MCF 10A (cell line): ENCODE results near the gene LCE5A. TPM values are rescaled to one million over a fixed set of nuclear protein-coding genes. Genes with fewer than 3 reads are reported as not detected.
A peak's percentile ranks its signal among the peaks of the same experiment; 100 is the strongest.

Experiments used
- BruUV-seq: library from RNA; stranded (reverse); fragments of 400-500 nt; replicated peaks from 2 replicates; lab custom pipeline; 2021; lab: Mats Ljungman, UMichigan
- CTCF ChIA-PET: fragments of 300-600 bp; sonication (Branson Sonifier 250); formaldehyde crosslinking; extraction: SDS; loops from one replicate; lab custom pipeline; 2021; ENCODE audit warnings: antibody characterized with exemption, inconsistent platforms; lab: Yijun Ruan, JAX
- POLR2A ChIA-PET: fragments of 300-600, 350-650 bp; sonication (Branson Sonifier 250); formaldehyde crosslinking; extraction: SDS; loops from one replicate; lab custom pipeline; 2020; ENCODE audit warnings: antibody characterized with exemption, inconsistent platforms; lab: Yijun Ruan, JAX
- DNase-seq: peaks from one replicate; pipeline ENCODE4 v3.0.0-alpha.2; 2018; ENCODE audit not compliant: unreplicated experiment
- H3K27ac Mint-ChIP-seq: one replicate; pipeline ENCODE4 v1.8.0; 2022; ENCODE audit warnings: mild to moderate bottlenecking, low read depth, mixed read lengths; ENCODE audit not compliant: unreplicated experiment
- H3K27me3 Mint-ChIP-seq: one replicate; pipeline ENCODE4 v1.8.0; 2022; ENCODE audit warnings: mixed read lengths; ENCODE audit not compliant: insufficient read depth, unreplicated experiment
- H3K36me3 Mint-ChIP-seq: one replicate; pipeline ENCODE4 v1.8.0; 2022; ENCODE audit warnings: mild to moderate bottlenecking, moderate library complexity, mixed read lengths; ENCODE audit not compliant: insufficient read depth, unreplicated experiment
- H3K4me1 Mint-ChIP-seq: one replicate; pipeline ENCODE4 v1.8.0; 2022; ENCODE audit warnings: mixed read lengths; ENCODE audit not compliant: insufficient read depth, unreplicated experiment
- H3K4me3 Mint-ChIP-seq: one replicate; pipeline ENCODE4 v1.8.0; 2022; ENCODE audit warnings: mild to moderate bottlenecking, moderate library complexity, mixed read lengths; ENCODE audit not compliant: unreplicated experiment
- H3K9me3 Mint-ChIP-seq: one replicate; pipeline ENCODE4 v1.8.0; 2022; ENCODE audit warnings: mixed read lengths; ENCODE audit not compliant: unreplicated experiment
- intact Hi-C: fragments of 100-400 bp; cut with micrococcal nuclease; formaldehyde crosslinking; loops from 2 replicates; pipeline ENCODE4 v1.14.1; 2022
- total RNA-seq: library from RNA; stranded (reverse); gene quantifications from 2 replicates; pipeline ENCODE4 v1.2.3, GENCODE V29; 2022
- TF ChIP-seq, protein P1 (sequence below): fragments of 200-600 bp; IDR thresholded peaks from one replicate; pipeline ENCODE4 v1.8.0; 2022; ENCODE audit warnings: antibody characterized with exemption, mild to moderate bottlenecking; ENCODE audit not compliant: unreplicated experiment

Gene LCE5A
- total RNA-seq, 1 experiment from 2014 or later = not detected

DNA sequence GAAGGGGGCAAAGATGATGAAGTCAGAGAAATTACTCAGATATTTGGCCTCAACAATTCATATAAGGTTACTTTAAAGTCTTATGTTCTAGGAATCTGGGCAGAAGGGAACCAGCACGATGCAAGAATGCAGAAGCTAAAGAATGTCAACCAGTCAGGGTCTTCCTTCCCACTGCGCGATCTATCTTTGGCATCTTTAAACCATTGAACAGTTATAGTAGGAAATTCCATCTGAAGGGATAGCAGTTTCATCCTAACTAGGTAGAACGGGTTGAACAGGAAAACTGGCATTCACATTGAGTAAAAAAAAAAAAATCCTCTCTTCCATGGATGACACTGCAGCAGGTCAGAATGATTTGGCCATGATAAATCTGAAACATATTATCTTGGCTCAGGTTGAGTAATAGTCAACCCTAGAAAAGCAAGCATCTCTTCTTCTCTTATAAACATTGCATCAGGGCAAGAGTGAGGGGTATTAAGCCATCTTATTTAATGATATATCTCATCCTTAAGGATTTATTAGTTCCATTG lies 10.0 kb downstream of the LCE5A start:
- Mint-ChIP-seq H3K4me1 (peaks cover 15% of the 10 kb centered on the region), H3K27me3 (no peaks in the 10 kb centered on the region), H3K27ac (no peak overlapping the region), H3K4me3 (no peak overlapping the region), H3K36me3 (no peaks in the 10 kb centered on the region), H3K9me3 (peaks cover 8% of the 10 kb centered on the region)
- intact Hi-C loops = no loop called here
- CTCF ChIA-PET = interaction anchor here (0.6 to 3.1 kb wide), 4 partner anchors 13 to 62 kb away, joined by 3 to 16 read pairs (median 4); no protein-coding TSS in a partner anchor
- BruUV-seq = no TSS peak
- DNase-seq = no peak
- POLR2A ChIA-PET = interaction anchor here (0.6 to 1.1 kb wide), 2 partner anchors 18 to 1239 kb away, joined by 3 read pairs; no protein-coding TSS in a partner anchor
- TF ChIP-seq, protein P1, sequence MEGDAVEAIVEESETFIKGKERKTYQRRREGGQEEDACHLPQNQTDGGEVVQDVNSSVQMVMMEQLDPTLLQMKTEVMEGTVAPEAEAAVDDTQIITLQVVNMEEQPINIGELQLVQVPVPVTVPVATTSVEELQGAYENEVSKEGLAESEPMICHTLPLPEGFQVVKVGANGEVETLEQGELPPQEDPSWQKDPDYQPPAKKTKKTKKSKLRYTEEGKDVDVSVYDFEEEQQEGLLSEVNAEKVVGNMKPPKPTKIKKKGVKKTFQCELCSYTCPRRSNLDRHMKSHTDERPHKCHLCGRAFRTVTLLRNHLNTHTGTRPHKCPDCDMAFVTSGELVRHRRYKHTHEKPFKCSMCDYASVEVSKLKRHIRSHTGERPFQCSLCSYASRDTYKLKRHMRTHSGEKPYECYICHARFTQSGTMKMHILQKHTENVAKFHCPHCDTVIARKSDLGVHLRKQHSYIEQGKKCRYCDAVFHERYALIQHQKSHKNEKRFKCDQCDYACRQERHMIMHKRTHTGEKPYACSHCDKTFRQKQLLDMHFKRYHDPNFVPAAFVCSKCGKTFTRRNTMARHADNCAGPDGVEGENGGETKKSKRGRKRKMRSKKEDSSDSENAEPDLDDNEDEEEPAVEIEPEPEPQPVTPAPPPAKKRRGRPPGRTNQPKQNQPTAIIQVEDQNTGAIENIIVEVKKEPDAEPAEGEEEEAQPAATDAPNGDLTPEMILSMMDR = no peak

DNA sequence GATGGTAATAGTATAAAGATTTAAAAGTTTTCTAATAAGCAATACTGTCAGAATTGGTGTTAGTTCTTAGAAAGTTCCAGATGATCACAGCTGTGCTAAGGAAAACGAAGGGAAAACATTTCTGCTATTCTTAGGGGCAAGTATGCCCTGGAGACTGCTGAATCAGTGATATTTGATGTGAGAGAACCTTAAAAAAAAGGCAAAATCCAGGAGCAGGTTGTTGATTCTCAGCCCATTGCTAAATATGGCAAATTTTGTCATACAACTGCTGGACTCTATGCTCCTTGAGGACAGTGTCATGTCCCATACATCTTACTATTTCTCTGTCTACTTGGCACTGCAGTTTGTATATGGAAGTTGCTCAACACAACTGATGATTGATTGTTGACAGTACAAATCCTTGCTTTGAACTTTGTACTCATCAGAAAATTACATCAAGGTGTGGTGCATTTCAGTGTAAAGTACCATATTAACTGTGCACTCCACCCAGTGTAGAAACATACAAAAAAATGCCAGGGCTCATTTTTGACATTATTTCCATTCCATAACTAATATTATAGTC lies 14.6 kb downstream of the LCE5A start:
- ChIA-PET POLR2A (interaction anchor here (0.6 to 1.1 kb wide), 4 partner anchors 39 to 548 kb away, joined by 3 to 4 read pairs (median 4); no protein-coding TSS in a partner anchor), CTCF (interaction anchor here (0.8 kb wide), 1 partner anchor 8 kb away, joined by 5 read pairs; no protein-coding TSS in a partner anchor)
- peaks cover 24% of the 10 kb centered on the region for H3K9me3 Mint-ChIP-seq
- TF ChIP-seq, protein P1 = no peak
- H3K4me1 Mint-ChIP-seq = no peaks in the 10 kb centered on the region
- no peak for DNase-seq
- no peaks in the 10 kb centered on the region for H3K36me3 Mint-ChIP-seq
- no peaks in the 10 kb centered on the region for H3K27me3 Mint-ChIP-seq
- H3K4me3 Mint-ChIP-seq = no peak overlapping the region
- BruUV-seq = no TSS peak
- no peak overlapping the region for H3K27ac Mint-ChIP-seq
- intact Hi-C loops = no loop called here

DNA sequence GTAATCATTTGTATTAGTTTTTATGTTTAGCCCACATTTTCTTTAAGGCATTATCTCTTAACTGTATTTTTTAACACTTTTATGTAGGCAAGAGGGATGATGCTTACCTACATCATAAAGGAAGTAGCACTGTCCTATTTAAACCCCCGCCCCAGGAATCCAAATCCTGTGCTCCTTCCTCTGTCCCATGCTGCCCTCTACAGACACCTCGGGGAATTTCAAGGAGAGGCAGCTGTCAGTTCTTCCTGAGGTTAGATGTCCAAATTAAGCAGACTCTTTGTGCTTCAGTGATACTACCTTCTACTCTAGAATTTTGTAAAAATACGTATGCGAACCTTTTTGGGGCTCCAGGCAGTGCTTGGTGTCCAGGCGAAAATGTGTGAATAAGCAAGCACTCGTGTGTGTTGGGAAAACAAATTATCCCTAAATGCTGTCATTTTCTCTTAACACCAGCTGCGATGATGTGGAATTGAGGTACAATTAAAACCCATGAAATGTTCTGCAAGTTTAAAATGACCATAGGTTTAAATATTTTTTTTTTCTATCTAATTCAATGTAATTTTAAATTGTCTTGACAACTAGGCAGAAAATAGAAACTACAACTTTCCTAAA lies 22.8 kb downstream of the LCE5A start:
- DNase-seq = peak; percentile 88
- H3K4me1 Mint-ChIP-seq = peaks cover 5% of the 10 kb centered on the region
- BruUV-seq = no TSS peak
- H3K36me3 Mint-ChIP-seq = no peaks in the 10 kb centered on the region
- no peak overlapping the region for H3K4me3 Mint-ChIP-seq
- ChIA-PET POLR2A (interaction anchor here (0.6 to 1.4 kb wide), 9 partner anchors 15 to 306 kb away, joined by 3 to 5 read pairs (median 4); no protein-coding TSS in a partner anchor), CTCF (interaction anchor here (0.5 to 4.1 kb wide), 42 partner anchors 9 to 1746 kb away, joined by 3 to 75 read pairs (median 5); no protein-coding TSS in a partner anchor)
- H3K27me3 Mint-ChIP-seq = no peaks in the 10 kb centered on the region
- intact Hi-C loops = loop anchor here (1.0 to 5.0 kb wide), 6 partner anchors 36 to 343 kb away; no protein-coding TSS in a partner anchor
- H3K9me3 Mint-ChIP-seq = peaks cover 19% of the 10 kb centered on the region
- no peak overlapping the region for H3K27ac Mint-ChIP-seq
- TF ChIP-seq, protein P1 = peak; percentile 99

DNA sequence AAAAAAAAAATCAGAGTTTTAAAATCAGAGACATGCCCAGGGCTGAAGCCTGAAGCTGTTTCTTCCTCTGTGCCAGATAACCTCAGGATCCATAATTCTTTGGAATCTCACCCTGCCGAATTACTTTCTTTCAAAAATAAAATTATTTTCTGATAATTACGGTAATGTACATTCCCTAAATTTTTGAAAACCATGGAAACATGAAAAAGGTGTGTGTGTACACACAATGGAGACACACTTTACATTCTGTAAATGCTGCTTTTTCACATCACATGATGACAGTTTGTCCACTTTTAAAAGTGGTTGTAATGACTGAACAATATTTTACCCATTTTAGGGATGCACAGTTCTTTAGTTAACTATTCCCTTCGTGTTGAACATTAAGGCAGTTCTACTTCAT lies 25.2 kb downstream of the LCE5A start:
- no peak overlapping the region for H3K4me3 Mint-ChIP-seq
- peaks cover 5% of the 10 kb centered on the region for H3K4me1 Mint-ChIP-seq
- DNase-seq = no peak
- H3K27me3 Mint-ChIP-seq = no peaks in the 10 kb centered on the region
- intact Hi-C loops = no loop called here
- ChIA-PET POLR2A (interaction anchor here (0.9 kb wide), 1 partner anchor 44 kb away, joined by 3 read pairs; no protein-coding TSS in a partner anchor), CTCF (interaction anchor here (0.6 to 4.1 kb wide), 8 partner anchors 24 to 780 kb away, joined by 3 to 75 read pairs (median 3); no protein-coding TSS in a partner anchor)
- no peaks in the 10 kb centered on the region for H3K36me3 Mint-ChIP-seq
- no TSS peak for BruUV-seq
- TF ChIP-seq, protein P1 = no peak
- no peak overlapping the region for H3K27ac Mint-ChIP-seq
- H3K9me3 Mint-ChIP-seq = no peaks in the 10 kb centered on the region
